Dedifferentiated amniotic fluid mesenchymal stem cell (primary cell): Measurements from ENCODE around the gene SLC6A16.

Experiments used
- DNase-seq: peaks from one replicate; pipeline ENCODE4 v3.0.0-alpha.2; 2016; ENCODE audit errors: extremely low spot score

The SLC6A16 gene

GRCh38 chr19:49271080-49271753 is 53.8 kb downstream of the SLC6A16 start:
- DNase-seq: no peak

DNA sequence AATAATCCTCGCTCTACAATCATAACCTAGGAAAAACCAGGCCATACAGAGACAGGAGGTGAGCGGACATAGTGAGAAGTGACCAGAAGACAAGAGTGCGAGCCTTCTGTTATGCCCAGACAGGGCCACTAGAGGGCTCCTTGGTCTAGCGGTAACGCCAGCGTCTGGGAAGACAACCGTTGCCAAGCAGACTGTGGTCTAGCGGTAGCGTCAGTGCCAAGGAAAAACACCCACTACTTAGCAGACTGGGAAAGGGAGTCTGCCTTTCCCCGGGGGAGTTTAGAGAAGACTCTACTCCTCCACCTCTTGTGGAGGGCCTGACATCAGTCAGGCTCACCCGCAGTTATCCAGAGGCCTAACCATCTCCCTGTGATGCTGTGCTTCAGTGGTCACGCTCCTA is 58.6 kb downstream of the SLC6A16 start:
- DNase-seq: peak; percentile 16

DNA sequence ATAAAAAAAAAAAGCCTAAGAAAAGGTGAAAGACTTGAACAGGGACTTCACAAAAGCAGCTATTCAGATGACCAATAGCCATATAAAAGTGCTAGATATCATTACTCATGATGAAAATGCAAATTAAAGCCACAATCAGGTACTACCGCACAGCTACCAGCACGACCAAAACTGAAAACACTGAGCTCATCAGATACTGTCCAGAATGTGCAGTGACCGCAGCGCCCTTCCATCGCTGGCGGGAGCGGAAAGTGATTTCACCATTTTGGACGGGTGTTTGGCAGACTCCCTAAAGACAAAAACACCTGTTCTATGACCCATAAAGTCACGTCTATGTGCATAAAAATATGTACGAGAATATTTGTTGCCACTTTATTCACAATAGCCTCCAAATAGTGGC is 60.7 kb downstream of the SLC6A16 start:
- DNase-seq: no peak

GRCh38 chr19:49261602-49262001 is 63.4 kb downstream of the SLC6A16 start:
- no peak for DNase-seq

DNA sequence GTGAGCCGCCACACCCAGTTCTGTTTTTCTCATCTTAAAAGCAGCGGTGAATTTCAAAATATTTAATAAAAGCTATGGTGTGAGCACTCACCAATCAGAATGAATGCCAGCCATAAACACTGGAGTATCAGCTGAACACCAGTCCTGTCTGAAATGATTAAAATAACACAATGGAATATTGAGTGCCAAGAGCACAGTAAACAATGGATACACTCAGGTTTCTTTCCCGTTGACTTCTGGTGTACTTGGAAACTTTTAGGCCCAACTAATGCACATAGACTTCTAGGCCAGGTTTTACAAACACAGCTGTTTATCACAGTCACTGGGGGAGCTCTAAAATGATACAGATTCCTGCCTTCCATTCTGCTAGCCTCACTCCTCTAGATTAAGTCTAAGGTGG is 68.3 kb downstream of the SLC6A16 start:
- DNase-seq: no peak

DNA sequence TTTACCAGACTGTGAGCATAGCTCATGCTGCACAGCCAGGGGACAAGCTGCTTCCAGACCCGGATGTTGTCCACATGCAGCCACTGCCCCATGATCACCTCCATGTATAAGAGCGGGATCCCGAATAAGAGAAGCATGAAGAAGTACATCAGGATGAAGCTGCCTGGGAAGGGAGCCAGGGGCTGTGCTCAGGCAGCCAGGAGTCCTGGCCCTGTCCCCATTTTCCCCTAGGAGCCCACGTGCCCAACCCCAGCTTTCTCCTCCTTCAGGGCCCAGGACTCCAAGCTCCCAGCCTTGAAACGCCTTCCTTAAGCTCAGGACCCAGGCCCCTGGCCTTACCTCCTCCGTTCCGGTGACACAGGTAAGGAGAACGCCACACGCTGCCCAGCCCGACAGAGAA is 69.3 kb downstream of the SLC6A16 start:
- DNase-seq: no peak

- DNase-seq: no peak
Measured at GRCh38 chr19:49249933-49250332, 75.1 kb downstream of the SLC6A16 start.

- DNase-seq: no peak
Measured at GRCh38 chr19:49247676-49248075, 77.3 kb downstream of the SLC6A16 start.

DNA sequence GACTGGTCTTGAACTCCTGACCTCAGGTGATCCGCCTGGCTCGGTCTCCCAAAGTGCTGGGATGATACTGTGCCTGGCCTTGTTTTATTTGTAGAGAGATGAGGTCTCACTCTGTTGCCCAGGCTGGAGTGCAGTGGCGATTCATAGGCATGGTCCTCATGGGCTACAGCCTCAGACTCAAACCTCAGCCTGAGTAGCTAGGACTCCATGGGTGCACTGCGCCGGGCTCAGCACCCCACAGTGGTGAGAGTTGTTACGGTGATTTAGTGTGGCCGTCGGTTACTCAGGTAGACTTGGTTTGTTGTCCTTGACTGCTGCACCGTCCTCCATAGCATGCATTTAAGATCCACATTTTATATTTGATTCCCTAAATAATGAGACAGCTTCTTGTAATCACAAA is 80.7 kb downstream of the SLC6A16 start:
- no peak for DNase-seq

GRCh38 chr19:49243726-49244125 is 81.3 kb downstream of the SLC6A16 start:
- no peak for DNase-seq

- no peak for DNase-seq
Measured at GRCh38 chr19:49243129-49243528, 81.9 kb downstream of the SLC6A16 start.

GRCh38 chr19:49241769-49242168 is 83.2 kb downstream of the SLC6A16 start:
- no peak for DNase-seq
